ENCODE measurements around the gene GINS1.

Gene GINS1

DNA sequence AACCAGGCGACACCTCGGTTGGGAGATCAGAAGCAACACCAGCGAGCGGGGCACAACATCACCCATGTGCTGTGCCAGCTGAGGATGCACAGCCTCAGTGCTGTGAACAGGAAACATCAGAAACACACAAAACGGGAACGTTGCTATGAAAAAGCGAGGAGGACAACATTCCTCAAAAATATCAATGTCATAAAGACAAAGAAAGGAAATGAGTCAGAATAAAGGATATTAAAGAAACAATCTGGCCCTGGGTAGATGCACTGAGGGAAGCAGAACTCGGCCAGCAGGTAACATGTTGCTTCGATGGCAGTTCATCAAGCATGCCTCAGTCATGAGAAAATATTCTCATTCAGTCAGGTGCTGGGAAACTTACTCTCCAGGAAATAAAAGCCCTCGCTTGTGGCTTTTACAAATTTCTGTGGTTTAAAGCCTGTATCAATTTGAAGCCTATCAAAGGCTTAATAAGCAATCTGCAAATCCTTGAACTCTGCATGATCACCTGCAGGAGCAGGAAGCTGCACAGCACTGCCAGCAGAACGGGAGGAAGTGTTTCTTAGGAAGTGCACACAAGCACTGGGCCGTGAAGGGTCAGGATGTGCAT is 77.5 kb downstream of the GINS1 start:
- Histone ChIP-seq H3K4me1 (no peaks in the 10 kb centered on the region), H3K36me3 (no peaks in the 10 kb centered on the region), H3K27me3 (no peaks in the 10 kb centered on the region), H3K4me3 (ENCODE audit: low read depth, low read length) (no peak overlapping the region), H3K9me3 (no peaks in the 10 kb centered on the region)
- TF ChIP-seq, protein P1, sequence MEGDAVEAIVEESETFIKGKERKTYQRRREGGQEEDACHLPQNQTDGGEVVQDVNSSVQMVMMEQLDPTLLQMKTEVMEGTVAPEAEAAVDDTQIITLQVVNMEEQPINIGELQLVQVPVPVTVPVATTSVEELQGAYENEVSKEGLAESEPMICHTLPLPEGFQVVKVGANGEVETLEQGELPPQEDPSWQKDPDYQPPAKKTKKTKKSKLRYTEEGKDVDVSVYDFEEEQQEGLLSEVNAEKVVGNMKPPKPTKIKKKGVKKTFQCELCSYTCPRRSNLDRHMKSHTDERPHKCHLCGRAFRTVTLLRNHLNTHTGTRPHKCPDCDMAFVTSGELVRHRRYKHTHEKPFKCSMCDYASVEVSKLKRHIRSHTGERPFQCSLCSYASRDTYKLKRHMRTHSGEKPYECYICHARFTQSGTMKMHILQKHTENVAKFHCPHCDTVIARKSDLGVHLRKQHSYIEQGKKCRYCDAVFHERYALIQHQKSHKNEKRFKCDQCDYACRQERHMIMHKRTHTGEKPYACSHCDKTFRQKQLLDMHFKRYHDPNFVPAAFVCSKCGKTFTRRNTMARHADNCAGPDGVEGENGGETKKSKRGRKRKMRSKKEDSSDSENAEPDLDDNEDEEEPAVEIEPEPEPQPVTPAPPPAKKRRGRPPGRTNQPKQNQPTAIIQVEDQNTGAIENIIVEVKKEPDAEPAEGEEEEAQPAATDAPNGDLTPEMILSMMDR (IDR thresholded peaks at IDR 0.05; ENCODE audit: low read depth, low read length): no peak
- no peak for DNase-seq

DNA sequence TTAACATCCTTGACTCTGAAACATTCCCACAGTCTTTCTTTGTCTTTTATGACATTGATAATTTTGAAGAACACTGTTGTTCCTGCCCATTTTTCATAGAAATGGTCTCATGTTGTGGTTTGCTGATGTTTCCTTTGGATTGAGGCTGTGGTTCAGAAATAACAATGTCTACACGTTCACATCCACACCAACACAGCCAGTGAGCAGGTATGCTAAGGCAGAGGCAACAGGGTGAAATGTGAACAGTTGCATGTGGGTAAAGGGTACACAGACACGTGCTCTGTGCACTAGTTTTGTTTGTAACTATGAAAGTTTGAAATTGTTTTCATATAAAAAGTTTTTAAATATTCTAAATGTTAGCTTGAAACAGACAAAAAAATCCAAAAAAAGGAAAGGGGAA is 78.4 kb downstream of the GINS1 start:
- no peak for DNase-seq
- Histone ChIP-seq H3K27me3 (no peaks in the 10 kb centered on the region), H3K36me3 (no peaks in the 10 kb centered on the region), H3K4me1 (no peaks in the 10 kb centered on the region), H3K4me3 (ENCODE audit: low read depth, low read length) (no peak overlapping the region), H3K9me3 (no peaks in the 10 kb centered on the region)
- TF ChIP-seq, protein P1 (IDR thresholded peaks at IDR 0.05; ENCODE audit: low read depth, low read length): no peak

DNA sequence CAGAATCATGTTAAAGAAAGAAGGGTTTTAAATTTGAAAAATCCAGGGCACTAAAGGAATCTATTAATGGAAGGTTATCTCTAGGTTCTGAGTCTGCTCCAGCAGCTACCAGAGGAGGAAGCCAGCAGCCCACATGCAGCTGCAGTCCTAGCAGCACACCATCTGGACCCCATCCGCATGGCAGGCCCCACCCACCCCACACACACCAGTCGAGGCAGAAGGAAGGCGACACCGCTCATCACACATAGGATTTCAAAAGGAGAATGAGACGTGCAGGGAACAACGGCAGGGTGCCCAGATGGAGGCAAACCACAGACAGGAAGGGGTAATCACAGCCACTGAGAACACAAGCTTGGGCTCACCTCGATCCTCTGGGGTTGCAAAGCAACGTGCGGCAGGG is 78.9 kb downstream of the GINS1 start:
- Histone ChIP-seq H3K4me1 (no peaks in the 10 kb centered on the region), H3K36me3 (no peaks in the 10 kb centered on the region), H3K4me3 (ENCODE audit: low read depth, low read length) (no peak overlapping the region), H3K27me3 (no peaks in the 10 kb centered on the region), H3K9me3 (no peaks in the 10 kb centered on the region)
- TF ChIP-seq, protein P1 (IDR thresholded peaks at IDR 0.05; ENCODE audit: low read depth, low read length): no peak
- DNase-seq: no peak

DNA sequence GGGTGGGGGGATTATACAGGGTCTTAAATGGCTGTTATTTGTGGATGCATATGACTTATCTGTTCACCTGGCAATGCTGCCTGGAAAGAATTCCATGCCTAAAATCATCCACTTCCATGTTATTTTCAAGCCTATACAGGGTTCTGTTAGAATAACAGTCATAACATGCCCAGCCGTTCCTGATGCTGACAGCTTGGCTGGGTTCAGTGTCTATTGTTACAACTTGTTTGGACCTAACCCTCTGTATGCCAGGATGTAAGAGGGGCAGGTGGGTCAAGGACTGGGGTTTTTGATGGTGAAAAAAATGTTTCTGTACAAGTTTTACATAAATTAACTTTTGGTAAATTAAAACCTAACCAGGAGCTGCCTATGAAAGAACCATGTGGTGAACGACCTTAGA is 79.8 kb downstream of the GINS1 start:
- Histone ChIP-seq H3K9me3 (no peaks in the 10 kb centered on the region), H3K27me3 (no peaks in the 10 kb centered on the region), H3K4me1 (no peaks in the 10 kb centered on the region), H3K36me3 (no peaks in the 10 kb centered on the region), H3K4me3 (ENCODE audit: low read depth, low read length) (no peak overlapping the region)
- TF ChIP-seq, protein P1 (IDR thresholded peaks at IDR 0.05; ENCODE audit: low read depth, low read length): no peak
- no peak for DNase-seq

DNA sequence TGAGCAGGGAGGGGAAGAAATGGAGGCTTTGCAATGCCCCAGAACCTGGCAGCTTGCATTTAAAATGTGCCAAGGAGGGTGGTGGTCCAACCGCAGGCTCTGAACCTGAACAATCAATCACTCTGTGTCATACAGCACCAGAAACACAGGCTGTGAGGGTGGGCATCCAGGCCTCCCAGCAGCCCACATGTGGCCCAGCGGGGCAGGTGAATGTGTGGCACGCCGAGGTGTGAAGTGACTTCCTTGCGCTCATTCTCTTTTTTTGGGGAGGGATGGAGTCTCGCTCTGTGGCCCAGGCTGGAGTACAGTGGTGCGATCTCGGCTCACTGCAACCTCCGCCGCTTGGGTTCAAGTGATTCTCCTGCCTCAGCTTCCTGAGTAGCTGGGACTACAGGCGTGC is 80.5 kb downstream of the GINS1 start:
- TF ChIP-seq, protein P1 (IDR thresholded peaks at IDR 0.05; ENCODE audit: low read depth, low read length): no peak
- DNase-seq: no peak
- Histone ChIP-seq H3K27me3 (no peaks in the 10 kb centered on the region), H3K36me3 (no peaks in the 10 kb centered on the region), H3K4me1 (no peaks in the 10 kb centered on the region), H3K4me3 (ENCODE audit: low read depth, low read length) (no peak overlapping the region), H3K9me3 (no peaks in the 10 kb centered on the region)

DNA sequence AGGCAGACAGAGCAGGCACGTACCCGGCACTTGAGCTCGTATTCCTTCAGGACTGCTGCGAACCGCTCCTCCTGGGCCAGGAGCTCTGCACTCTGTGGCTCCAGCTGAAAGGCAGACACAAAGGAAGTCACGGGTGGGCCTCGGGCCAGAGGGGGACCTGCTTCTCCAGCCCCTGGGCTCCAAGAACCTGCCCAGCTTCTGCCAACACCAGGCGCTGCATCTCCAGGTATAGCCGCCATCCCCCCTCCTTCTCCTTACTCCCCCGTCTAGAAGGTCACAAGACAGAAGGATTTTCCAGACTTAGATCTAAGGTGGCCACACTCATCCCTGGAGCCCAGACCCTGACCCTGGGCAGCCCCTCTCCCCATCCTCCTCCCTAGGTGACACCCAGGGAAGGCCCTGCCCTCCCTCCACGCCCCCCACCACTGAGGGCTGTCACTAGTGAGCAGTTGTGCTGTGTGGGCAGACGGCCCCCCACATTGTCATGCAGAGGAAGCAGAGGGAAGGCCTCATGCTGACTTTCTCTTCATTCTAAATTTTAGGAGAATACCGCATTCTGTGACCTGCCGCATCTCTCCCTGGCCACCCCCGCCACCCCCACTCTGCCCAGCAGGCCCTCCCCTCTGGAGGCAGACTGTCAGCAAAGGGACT is 81.9 kb downstream of the GINS1 start:
- H3K36me3 ChIP-seq: no peaks in the 10 kb centered on the region
- DNase-seq: no peak
- no peaks in the 10 kb centered on the region for H3K9me3 ChIP-seq
- no peaks in the 10 kb centered on the region for H3K4me1 ChIP-seq
- TF ChIP-seq, protein P1 (IDR thresholded peaks at IDR 0.05; ENCODE audit: low read depth, low read length): no peak
- no peak overlapping the region for H3K4me3 ChIP-seq (ENCODE audit: low read depth, low read length)
- no peaks in the 10 kb centered on the region for H3K27me3 ChIP-seq

Data from BE2C (cell line).